Testis (tissue), 2 donors: Measurements from ENCODE around the gene COL23A1.

Source experiments
- POLR2A ChIP-seq: fragments of 450-650 bp; IDR thresholded peaks from one replicate; pipeline ENCODE4 v1.6.1; 2017; ENCODE audit warnings: antibody characterized with exemption, mild to moderate bottlenecking, moderate library complexity
- TF ChIP-seq, protein P1 (sequence below), 3 experiments: fragments of 450-650 bp in 2 of 3; fragments of 200-600 bp in 1 of 3; sonication (generic) in 1 of 3; IDR thresholded peaks; one replicate each; pipeline ENCODE4 v1.5.1; 2016 to 2019; ENCODE audit warnings: antibody characterized with exemption in 3 of 3, mild to moderate bottlenecking in 2 of 3, moderate library complexity in 1 of 3

GRCh38 chr5:178306430-178307225 lies 283.6 kb downstream of the COL23A1 start:
- TF ChIP-seq POLR2A: no peak
- TF ChIP-seq, protein P1, sequence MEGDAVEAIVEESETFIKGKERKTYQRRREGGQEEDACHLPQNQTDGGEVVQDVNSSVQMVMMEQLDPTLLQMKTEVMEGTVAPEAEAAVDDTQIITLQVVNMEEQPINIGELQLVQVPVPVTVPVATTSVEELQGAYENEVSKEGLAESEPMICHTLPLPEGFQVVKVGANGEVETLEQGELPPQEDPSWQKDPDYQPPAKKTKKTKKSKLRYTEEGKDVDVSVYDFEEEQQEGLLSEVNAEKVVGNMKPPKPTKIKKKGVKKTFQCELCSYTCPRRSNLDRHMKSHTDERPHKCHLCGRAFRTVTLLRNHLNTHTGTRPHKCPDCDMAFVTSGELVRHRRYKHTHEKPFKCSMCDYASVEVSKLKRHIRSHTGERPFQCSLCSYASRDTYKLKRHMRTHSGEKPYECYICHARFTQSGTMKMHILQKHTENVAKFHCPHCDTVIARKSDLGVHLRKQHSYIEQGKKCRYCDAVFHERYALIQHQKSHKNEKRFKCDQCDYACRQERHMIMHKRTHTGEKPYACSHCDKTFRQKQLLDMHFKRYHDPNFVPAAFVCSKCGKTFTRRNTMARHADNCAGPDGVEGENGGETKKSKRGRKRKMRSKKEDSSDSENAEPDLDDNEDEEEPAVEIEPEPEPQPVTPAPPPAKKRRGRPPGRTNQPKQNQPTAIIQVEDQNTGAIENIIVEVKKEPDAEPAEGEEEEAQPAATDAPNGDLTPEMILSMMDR (IDR thresholded peaks at IDR 0.05): no peak
